AG10803 (cell line): ENCODE measurements around the gene ZMYND10.
A peak's percentile ranks its signal among the peaks of the same experiment; 100 is the strongest.

Experiments used
- DNase-seq: peaks from one replicate; pipeline ENCODE4 v3.0.0; 2010; ENCODE audit warnings: low read depth
- H3K4me3 ChIP-seq: 2 replicates; pipeline ENCODE4 v1.5.1; 2011; ENCODE audit warnings: mild to moderate bottlenecking, low read length, control low read depth
- TF ChIP-seq, protein P1 (sequence below): conservative IDR thresholded peaks from 2 replicates; pipeline ENCODE4 v1.5.1; 2011; ENCODE audit warnings: mild to moderate bottlenecking, low read length, control low read depth, inconsistent platforms

Gene ZMYND10

DNA sequence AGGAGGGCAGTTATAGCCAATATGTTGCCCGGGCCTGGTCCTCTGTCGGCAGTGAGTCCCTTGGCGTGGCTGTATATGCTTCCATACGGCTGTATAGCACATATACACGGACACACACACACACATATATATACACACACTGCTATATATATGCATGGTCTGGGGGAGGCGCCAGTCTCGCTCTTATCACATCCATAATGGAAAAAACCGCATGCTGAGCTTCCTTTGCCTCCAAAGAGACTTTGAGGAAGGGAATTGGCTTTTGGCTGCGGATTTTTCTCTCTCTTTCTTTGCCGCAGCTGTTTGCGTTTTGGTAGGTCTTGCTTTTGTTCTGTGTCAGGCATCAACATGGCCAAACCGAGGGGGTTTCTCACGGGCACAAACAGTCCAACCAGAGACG is 25.1 kb upstream of the ZMYND10 start:
- no peak overlapping the region for H3K4me3 ChIP-seq
- no peak for DNase-seq
- TF ChIP-seq, protein P1, sequence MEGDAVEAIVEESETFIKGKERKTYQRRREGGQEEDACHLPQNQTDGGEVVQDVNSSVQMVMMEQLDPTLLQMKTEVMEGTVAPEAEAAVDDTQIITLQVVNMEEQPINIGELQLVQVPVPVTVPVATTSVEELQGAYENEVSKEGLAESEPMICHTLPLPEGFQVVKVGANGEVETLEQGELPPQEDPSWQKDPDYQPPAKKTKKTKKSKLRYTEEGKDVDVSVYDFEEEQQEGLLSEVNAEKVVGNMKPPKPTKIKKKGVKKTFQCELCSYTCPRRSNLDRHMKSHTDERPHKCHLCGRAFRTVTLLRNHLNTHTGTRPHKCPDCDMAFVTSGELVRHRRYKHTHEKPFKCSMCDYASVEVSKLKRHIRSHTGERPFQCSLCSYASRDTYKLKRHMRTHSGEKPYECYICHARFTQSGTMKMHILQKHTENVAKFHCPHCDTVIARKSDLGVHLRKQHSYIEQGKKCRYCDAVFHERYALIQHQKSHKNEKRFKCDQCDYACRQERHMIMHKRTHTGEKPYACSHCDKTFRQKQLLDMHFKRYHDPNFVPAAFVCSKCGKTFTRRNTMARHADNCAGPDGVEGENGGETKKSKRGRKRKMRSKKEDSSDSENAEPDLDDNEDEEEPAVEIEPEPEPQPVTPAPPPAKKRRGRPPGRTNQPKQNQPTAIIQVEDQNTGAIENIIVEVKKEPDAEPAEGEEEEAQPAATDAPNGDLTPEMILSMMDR: no peak

DNA sequence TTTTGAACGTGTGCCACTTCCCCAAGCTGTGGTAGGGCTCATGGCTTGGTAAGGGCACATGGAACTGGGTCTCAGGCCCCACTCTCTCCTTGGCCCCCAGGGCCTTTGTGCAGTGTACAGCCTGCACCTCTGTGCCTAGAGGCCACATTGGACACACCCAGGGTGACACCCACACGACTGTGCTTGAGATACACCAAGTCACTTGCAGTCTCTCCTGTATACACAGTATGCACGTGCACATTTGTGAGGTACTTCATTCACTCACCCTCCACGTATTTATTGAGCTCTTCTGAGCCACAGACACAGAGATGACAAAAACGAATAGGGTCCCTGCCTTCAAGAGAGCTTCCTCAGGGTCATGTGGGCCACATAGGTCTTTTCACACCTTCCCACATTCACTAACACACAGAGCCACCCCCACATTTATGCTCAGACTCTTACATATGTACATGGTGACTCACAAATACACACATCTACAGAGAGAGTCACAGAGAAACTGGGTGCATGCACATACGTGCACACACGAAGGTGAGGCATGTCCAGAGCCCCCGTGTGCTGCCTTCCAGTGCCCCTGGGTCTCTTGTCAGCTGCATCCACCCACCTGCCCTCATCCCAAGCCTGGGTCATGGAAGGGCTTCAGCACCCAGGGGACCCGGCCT is 23.6 kb upstream of the ZMYND10 start:
- H3K4me3 ChIP-seq: no peak overlapping the region
- DNase-seq: no peak
- TF ChIP-seq, protein P1: no peak

- DNase-seq: no peak
- H3K4me3 ChIP-seq: no peak overlapping the region
- TF ChIP-seq, protein P1: no peak
Measured at GRCh38 chr3:50365842-50366220, 20.3 kb upstream of the ZMYND10 start.

- peak; percentile 45 for DNase-seq
- peak overlapping the region; percentile 56 for H3K4me3 ChIP-seq
Measured at GRCh38 chr3:50365080-50365841, 19.7 kb upstream of the ZMYND10 start.

DNA sequence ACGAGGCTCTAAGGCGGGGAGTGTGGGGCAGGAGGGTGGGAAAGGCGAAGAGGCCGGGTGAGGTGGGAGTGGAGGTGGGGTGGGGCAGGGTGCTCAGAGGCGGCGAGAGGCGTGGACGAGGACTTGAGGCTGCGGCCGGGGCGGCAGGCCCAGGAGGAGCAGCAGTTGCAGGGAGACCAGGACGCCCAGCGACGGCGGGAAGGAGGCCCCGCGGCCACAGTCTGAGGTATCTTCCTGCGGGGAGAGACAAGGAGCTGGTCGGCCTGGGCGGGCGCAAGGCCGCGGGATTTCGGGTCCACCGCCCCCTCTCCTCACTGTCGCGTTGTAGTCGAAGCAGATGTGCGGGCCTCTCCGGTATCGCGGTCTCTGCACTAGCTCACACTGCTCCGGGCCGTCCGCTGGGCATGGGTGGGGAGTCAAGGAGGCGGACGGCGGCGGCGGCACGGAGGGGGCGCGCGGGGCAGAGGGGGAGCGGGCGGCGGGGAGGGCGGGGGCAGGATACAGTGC is 19.1 kb upstream of the ZMYND10 start:
- TF ChIP-seq, protein P1: no peak
- peak; percentile 21 for DNase-seq
- peak overlapping the region; percentile 56 for H3K4me3 ChIP-seq

More at GRCh38 chr3:50365080-50365841, 19.7 kb upstream of the ZMYND10 start:
- TF ChIP-seq, protein P1: no peak

GRCh38 chr3:50359760-50360110 is 14.2 kb upstream of the ZMYND10 start:
- peak overlapping the region; percentile 35 for H3K4me3 ChIP-seq
- no peak for DNase-seq
- TF ChIP-seq, protein P1: no peak
